ENCODE data around the gene GRIK2.

Gene GRIK2

GRCh38 chr6:101816716-101817115 is 423.2 kb downstream of the GRIK2 start:
- no peak for DNase-seq

- DNase-seq = no peak
These were observed 424.5 kb downstream of the GRIK2 start for GRCh38 chr6:101818051-101818450.

GRCh38 chr6:101824551-101825345 is 431.2 kb downstream of the GRIK2 start:
- no peak for DNase-seq

- no peak for DNase-seq
These were observed 432.8 kb downstream of the GRIK2 start for GRCh38 chr6:101826269-101826668.

GRCh38 chr6:101826678-101827077 is 433.2 kb downstream of the GRIK2 start:
- no peak for DNase-seq

- DNase-seq = no peak
These were observed 437.1 kb downstream of the GRIK2 start for GRCh38 chr6:101830501-101831031.

- DNase-seq = no peak
These were observed 438.9 kb downstream of the GRIK2 start for GRCh38 chr6:101832371-101832770.

GRCh38 chr6:101840100-101840499 is 446.6 kb downstream of the GRIK2 start:
- DNase-seq = no peak

- no peak for DNase-seq
These were observed 451.7 kb downstream of the GRIK2 start for GRCh38 chr6:101845172-101845571.

- no peak for DNase-seq
These were observed 452.1 kb downstream of the GRIK2 start for GRCh38 chr6:101845621-101846020.

- no peak for DNase-seq
These were observed 454.2 kb downstream of the GRIK2 start for GRCh38 chr6:101847690-101848089.

- DNase-seq = no peak
These were observed 458.4 kb downstream of the GRIK2 start for GRCh38 chr6:101851911-101852310.

- no peak for DNase-seq
These were observed 459.9 kb downstream of the GRIK2 start for GRCh38 chr6:101853231-101854085.

GRCh38 chr6:101876431-101876830 is 482.9 kb downstream of the GRIK2 start:
- DNase-seq = no peak

- no peak for DNase-seq
These were observed 485.2 kb downstream of the GRIK2 start for GRCh38 chr6:101878554-101879276.

GRCh38 chr6:101879782-101880181 is 486.3 kb downstream of the GRIK2 start:
- DNase-seq = no peak

- DNase-seq = no peak
These were observed 490.0 kb downstream of the GRIK2 start for GRCh38 chr6:101883505-101883904.

- DNase-seq = no peak
These were observed 494.0 kb downstream of the GRIK2 start for GRCh38 chr6:101887532-101887931.

GRCh38 chr6:101907356-101908217 is 514.1 kb downstream of the GRIK2 start:
- no peak for DNase-seq

- no peak for DNase-seq
These were observed 515.9 kb downstream of the GRIK2 start for GRCh38 chr6:101909366-101909765.

GRCh38 chr6:101912311-101912710 is 518.8 kb downstream of the GRIK2 start:
- no peak for DNase-seq

GRCh38 chr6:101918471-101918870 is 525.0 kb downstream of the GRIK2 start:
- DNase-seq = no peak
